Liver (tissue), 9 donors: Measurements from ENCODE around the gene NPRL2. TPM values are rescaled to one million over a fixed set of nuclear protein-coding genes. Genes with fewer than 3 reads are reported as not detected.

Source experiments
- DNase-seq: peaks from one replicate; pipeline ENCODE4 v3.0.0-alpha.2; 2017; ENCODE audit warnings: low spot score
- H3K27ac ChIP-seq, 2 donors: one replicate each; pipeline ENCODE4 v1.7.0; 2013; ENCODE audit warnings: inconsistent platforms in 2 of 2, low read length in 2 of 2, control low read depth in 1 of 2, low read depth in 1 of 2, mild to moderate bottlenecking in 1 of 2
- H3K27me3 ChIP-seq, 4 donors: one replicate each; pipeline versions ENCODE4 v1.6.1 to v1.7.0; 2013; ENCODE audit warnings: low read length in 3 of 4, inconsistent platforms in 1 of 4, mild to moderate bottlenecking in 1 of 4, moderate library complexity in 1 of 4; ENCODE audit not compliant: control insufficient read depth in 4 of 4, insufficient read depth in 4 of 4
- H3K36me3 ChIP-seq, 4 donors: one replicate each; pipeline versions ENCODE4 v1.6.1 to v1.7.0; 2013; ENCODE audit warnings: low read length in 3 of 4, mild to moderate bottlenecking in 3 of 4, low read depth in 1 of 4, moderate library complexity in 1 of 4; ENCODE audit not compliant: control insufficient read depth in 4 of 4, insufficient read depth in 3 of 4
- H3K4me1 ChIP-seq, 4 donors: one replicate each; pipeline versions ENCODE4 v1.6.1 to v1.7.0; 2013; ENCODE audit warnings: low read length in 3 of 4, mild to moderate bottlenecking in 3 of 4, moderate library complexity in 1 of 4; ENCODE audit not compliant: control insufficient read depth in 4 of 4, insufficient read depth in 4 of 4
- H3K4me3 ChIP-seq, 3 donors: one replicate each; pipeline versions ENCODE4 v1.6.1 to v1.7.0; 2013; ENCODE audit warnings: low read length in 3 of 3, control low read depth in 1 of 3, low read depth in 1 of 3, mild to moderate bottlenecking in 1 of 3
- H3K9ac ChIP-seq, 2 donors: one replicate each; pipeline ENCODE4 v1.7.0; 2013; ENCODE audit warnings: low read length in 2 of 2, mild to moderate bottlenecking in 2 of 2, moderate library complexity in 2 of 2, control low read depth in 1 of 2, low read depth in 1 of 2
- H3K9me3 ChIP-seq, 4 donors: one replicate each; pipeline versions ENCODE4 v1.6.1 to v1.7.0; 2013; ENCODE audit warnings: low read length in 3 of 4; ENCODE audit not compliant: control insufficient read depth in 4 of 4
- ATF3 ChIP-seq: IDR thresholded peaks from 2 replicates; pipeline ENCODE4 v1.6.1; 2016; ENCODE audit warnings: antibody characterized with exemption
- CTCF ChIP-seq: fragments of 150-350 bp; IDR thresholded peaks from 2 replicates; pipeline ENCODE4 v1.5.1; 2017; ENCODE audit warnings: improper control_type of control experiment, low read depth, low read length; ENCODE audit not compliant: missing input control
- EGR1 ChIP-seq, 2 donors: IDR thresholded peaks; 2 replicates each; pipeline ENCODE4 v1.6.1; 2016 to 2018; ENCODE audit warnings: antibody characterized with exemption in 2 of 2, low read depth in 2 of 2
- FOXA1 ChIP-seq: IDR thresholded peaks from 2 replicates; pipeline ENCODE4 v1.6.1; 2016; ENCODE audit warnings: antibody characterized with exemption
- FOXA2 ChIP-seq: IDR thresholded peaks from 2 replicates; pipeline ENCODE4 v1.6.1; 2016; ENCODE audit warnings: antibody characterized with exemption
- GABPA ChIP-seq, 2 donors: IDR thresholded peaks in 1 of 2; conservative IDR thresholded peaks in 1 of 2; 2 replicates each; pipeline ENCODE4 v1.6.1; 2016; ENCODE audit warnings: antibody characterized with exemption in 2 of 2, mild to moderate bottlenecking in 1 of 2, moderate library complexity in 1 of 2
- HNF4A ChIP-seq, 2 donors: conservative IDR thresholded peaks; 2 replicates each; pipeline ENCODE4 v1.6.1; 2016; ENCODE audit warnings: antibody characterized with exemption in 2 of 2, mild to moderate bottlenecking in 2 of 2
- HNF4G ChIP-seq: IDR thresholded peaks from 2 replicates; pipeline ENCODE4 v1.6.1; 2016; ENCODE audit warnings: antibody characterized with exemption
- JUND ChIP-seq, 2 donors: IDR thresholded peaks; 2 replicates each; pipeline ENCODE4 v1.6.1; 2016; ENCODE audit warnings: antibody characterized with exemption in 2 of 2
- MAX ChIP-seq: IDR thresholded peaks from 2 replicates; pipeline ENCODE4 v1.6.1; 2016; ENCODE audit warnings: antibody characterized with exemption
- NR2F2 ChIP-seq: IDR thresholded peaks from 2 replicates; pipeline ENCODE4 v1.6.1; 2016; ENCODE audit warnings: antibody characterized with exemption
- RAD21 ChIP-seq, 2 donors: IDR thresholded peaks; 2 replicates each; pipeline ENCODE4 v1.6.1; 2016; ENCODE audit warnings: antibody characterized with exemption in 2 of 2, mild to moderate bottlenecking in 2 of 2
- REST ChIP-seq: IDR thresholded peaks from 2 replicates; pipeline ENCODE4 v1.6.1; 2016; ENCODE audit warnings: antibody characterized with exemption, mild to moderate bottlenecking
- RXRA ChIP-seq, 2 donors: IDR thresholded peaks; 2 replicates each; pipeline ENCODE4 v1.6.1; 2017 to 2018; ENCODE audit warnings: antibody characterized with exemption in 2 of 2, mild to moderate bottlenecking in 1 of 2
- SP1 ChIP-seq: IDR thresholded peaks from 2 replicates; pipeline ENCODE4 v1.6.1; 2018; ENCODE audit warnings: antibody characterized with exemption, mild to moderate bottlenecking
- TAF1 ChIP-seq: conservative IDR thresholded peaks from 2 replicates; pipeline ENCODE4 v1.6.1; 2016; ENCODE audit warnings: antibody characterized with exemption, mild to moderate bottlenecking
- YY1 ChIP-seq: IDR thresholded peaks from 2 replicates; pipeline ENCODE4 v1.6.1; 2016; ENCODE audit warnings: antibody characterized with exemption, mild to moderate bottlenecking
- ZBTB33 ChIP-seq: IDR thresholded peaks from 2 replicates; pipeline ENCODE4 v1.6.1; 2016; ENCODE audit warnings: antibody characterized with exemption
- WGBS: extraction: QIAGEN DNeasy Blood & Tissue Kit; methylation state at CpG from one replicate; pipeline ENCODE4 v1.1.7; 2013; 5-methylcytosine and 5-hydroxymethylcytosine counted together
- polyA plus RNA-seq, 2 donors: library from polyadenylated mRNA; stranded (reverse) in 1 of 2; unstranded in 1 of 2; fragments of 200-250 nt in 1 of 2; fragments of >200 nt in 1 of 2; fragmentation: Nextera tagmentation in 1 of 2; extraction: Ambion mirVana in 1 of 2; gene quantifications; one replicate each; pipeline versions ENCODE4 v1.2.1 to v1.2.3, GENCODE V29; 2013 to 2015
- total RNA-seq, 2 donors: library from RNA; depleted of rRNA; stranded (reverse); fragments of >200 nt; gene quantifications; one replicate each; pipeline ENCODE4 v1.2.3, GENCODE V29; 2014
- donor health status: healthy.
- donor health status: healthy.
- donor health status: healthy.
- donor health status: healthy.
- donor health status: healthy.

NPRL2 gene
- total and polyA plus RNA-seq, 4 donors = 11.3 to 17.3 (median 14.0) TPM

GRCh38 chr3:50345008-50345407 lies 5.6 kb downstream of the NPRL2 start:
- TF ChIP-seq GABPA (IDR thresholded peaks at IDR 0.05 in 1 of 2, conservative IDR thresholded peaks at IDR 0.05 in 1 of 2) = no peak
- TF ChIP-seq SP1 = no peak
- no peak for TF ChIP-seq FOXA2
- TF ChIP-seq YY1 = no peak
- no peak for TF ChIP-seq RXRA (IDR thresholded peaks at IDR 0.05)
- no peak for TF ChIP-seq FOXA1
- TF ChIP-seq RAD21 (IDR thresholded peaks at IDR 0.05) = no peak
- TF ChIP-seq EGR1 (IDR thresholded peaks at IDR 0.05; ENCODE audit: low read depth in 2 of 2) = no peak
- TF ChIP-seq HNF4A (conservative IDR thresholded peaks at IDR 0.05) = no peak
- no peak for TF ChIP-seq MAX
- no peak for TF ChIP-seq CTCF
- no peak for TF ChIP-seq ATF3
- TF ChIP-seq HNF4G = no peak
- no peak for TF ChIP-seq NR2F2
- TF ChIP-seq JUND (IDR thresholded peaks at IDR 0.05) = no peak
- no peak for TF ChIP-seq ZBTB33
- TF ChIP-seq REST = no peak
- no peak for TF ChIP-seq TAF1
- no peak for DNase-seq
- H3K9me3 ChIP-seq = no peaks in the 10 kb centered on the region
- H3K4me3 ChIP-seq = no peak overlapping the region
- H3K27me3 ChIP-seq = no peaks in the 10 kb centered on the region
- WGBS = 82% methylated on average over 8 of the region's 8 CpGs
- H3K9ac ChIP-seq = no peak overlapping the region
- peaks cover 0 to 9% (median 0%) of the 10 kb centered on the region in 4 donors for H3K36me3 ChIP-seq
- no peak overlapping the region for H3K27ac ChIP-seq
- peaks cover 13 to 36% (median 21%) of the 10 kb centered on the region in 4 donors for H3K4me1 ChIP-seq
